ENCODE results near the gene DUSP14.

DNA sequence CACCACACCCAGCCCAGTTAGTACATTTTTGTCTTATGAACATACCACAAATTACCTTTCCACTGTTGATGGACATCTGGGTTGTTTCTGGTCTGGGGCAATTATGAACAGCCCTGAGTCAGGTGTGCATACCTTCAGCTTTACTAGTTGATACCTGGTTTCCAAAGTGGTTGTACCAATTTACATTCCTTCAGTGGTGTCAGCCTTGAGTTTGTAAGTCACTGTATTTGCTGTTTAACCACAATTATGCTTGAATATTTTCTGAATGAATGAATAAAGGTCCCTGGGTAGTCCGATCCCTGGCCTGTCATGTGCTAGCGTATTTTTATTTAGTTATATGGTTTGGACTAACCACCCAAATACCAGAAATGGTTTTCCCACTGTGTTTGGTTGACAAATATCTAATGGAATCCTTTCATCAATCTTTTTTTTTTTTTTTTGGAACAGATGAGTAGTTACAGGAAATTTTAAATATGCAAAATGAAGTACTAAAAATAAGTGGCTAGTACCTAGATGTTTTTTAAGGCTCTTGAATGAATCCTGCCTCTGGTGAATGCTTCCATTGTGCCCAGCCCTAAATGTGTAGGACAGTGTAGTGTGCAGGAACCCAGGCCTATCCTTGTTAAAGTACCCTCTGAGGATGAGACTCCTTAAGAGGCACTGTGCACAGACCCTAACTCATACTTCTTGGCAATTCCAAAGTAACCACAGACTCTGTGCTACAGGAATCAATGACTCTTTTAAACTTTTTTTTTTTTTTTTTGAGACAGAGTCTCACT is 3.7 kb downstream of the DUSP14 start:
- TF ChIP-seq, protein P1, sequence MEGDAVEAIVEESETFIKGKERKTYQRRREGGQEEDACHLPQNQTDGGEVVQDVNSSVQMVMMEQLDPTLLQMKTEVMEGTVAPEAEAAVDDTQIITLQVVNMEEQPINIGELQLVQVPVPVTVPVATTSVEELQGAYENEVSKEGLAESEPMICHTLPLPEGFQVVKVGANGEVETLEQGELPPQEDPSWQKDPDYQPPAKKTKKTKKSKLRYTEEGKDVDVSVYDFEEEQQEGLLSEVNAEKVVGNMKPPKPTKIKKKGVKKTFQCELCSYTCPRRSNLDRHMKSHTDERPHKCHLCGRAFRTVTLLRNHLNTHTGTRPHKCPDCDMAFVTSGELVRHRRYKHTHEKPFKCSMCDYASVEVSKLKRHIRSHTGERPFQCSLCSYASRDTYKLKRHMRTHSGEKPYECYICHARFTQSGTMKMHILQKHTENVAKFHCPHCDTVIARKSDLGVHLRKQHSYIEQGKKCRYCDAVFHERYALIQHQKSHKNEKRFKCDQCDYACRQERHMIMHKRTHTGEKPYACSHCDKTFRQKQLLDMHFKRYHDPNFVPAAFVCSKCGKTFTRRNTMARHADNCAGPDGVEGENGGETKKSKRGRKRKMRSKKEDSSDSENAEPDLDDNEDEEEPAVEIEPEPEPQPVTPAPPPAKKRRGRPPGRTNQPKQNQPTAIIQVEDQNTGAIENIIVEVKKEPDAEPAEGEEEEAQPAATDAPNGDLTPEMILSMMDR (IDR thresholded peaks at IDR 0.05), result no peak
- no peak for TF ChIP-seq POLR2AphosphoS5 (IDR thresholded peaks at IDR 0.05; ENCODE audit: insufficient read depth in 1 of 2, low read depth in 1 of 2)
- no peak for TF ChIP-seq POLR2A (IDR thresholded peaks at IDR 0.05)

All from vagina (tissue), 2 donors.